ENCODE data around the gene IL2RA.

The IL2RA gene

GRCh38 chr10:6071181-6072175 is 9.3 kb upstream of the IL2RA start:
- Histone ChIP-seq H3K4me1 (ENCODE audit: insufficient read depth, low read length, severe bottlenecking) (peaks cover 85% of the 10 kb centered on the region), H3K9me2 (ENCODE audit: low read depth, low read length) (no peaks in the 10 kb centered on the region), H3K27me3 (ENCODE audit: insufficient read depth, low read length) (no peaks in the 10 kb centered on the region), H4K20me1 (ENCODE audit: insufficient read depth, low read length) (no peaks in the 10 kb centered on the region), H3K9ac (ENCODE audit: low read length) (peak overlapping the region; percentile 67), H3K4me2 (ENCODE audit: low read length) (peak overlapping the region; percentile 56), H2AFZ (ENCODE audit: low read length) (no peak overlapping the region), H3K9me3 (ENCODE audit: low read length) (no peaks in the 10 kb centered on the region), H3K27ac (ENCODE audit: low read depth, low read length, poor library complexity, severe bottlenecking) (peak overlapping the region; percentile 100), H3K36me3 (ENCODE audit: insufficient read depth, low read length) (no peaks in the 10 kb centered on the region), H3F3A (ENCODE audit: insufficient read depth, low read length) (no peaks in the 10 kb centered on the region), H3K79me2 (ENCODE audit: insufficient read depth, low read length) (no peaks in the 10 kb centered on the region), H3K4me3 (ENCODE audit: low read depth, low read length, poor library complexity, severe bottlenecking) (peak overlapping the region; percentile 45)
- TF ChIP-seq CTCF (IDR thresholded peaks at IDR 0.05; ENCODE audit: low read length) (peak; percentile 8; the same call in 1 of the 2 replicates), EZH2 (IDR thresholded peaks at IDR 0.05; ENCODE audit: borderline replicate concordance, low read length) (no peak)

- H4K20me1 ChIP-seq (ENCODE audit: insufficient read depth, low read length): no peaks in the 10 kb centered on the region
- no peak overlapping the region for H2AFZ ChIP-seq (ENCODE audit: low read length)
- H3K4me2 ChIP-seq (ENCODE audit: low read length): peak overlapping the region; percentile 56; the same call in 1 of the 2 replicates
- H3K27ac ChIP-seq (ENCODE audit: low read depth, low read length, poor library complexity, severe bottlenecking): peak overlapping the region; percentile 100
- no peaks in the 10 kb centered on the region for H3F3A ChIP-seq (ENCODE audit: insufficient read depth, low read length)
- no peaks in the 10 kb centered on the region for H3K79me2 ChIP-seq (ENCODE audit: insufficient read depth, low read length)
- no peaks in the 10 kb centered on the region for H3K36me3 ChIP-seq (ENCODE audit: insufficient read depth, low read length)
- TF ChIP-seq CTCF (IDR thresholded peaks at IDR 0.05; ENCODE audit: low read length) (no peak), EZH2 (IDR thresholded peaks at IDR 0.05; ENCODE audit: borderline replicate concordance, low read length) (no peak)
- H3K4me3 ChIP-seq (ENCODE audit: low read depth, low read length, poor library complexity, severe bottlenecking): no peak overlapping the region
- H3K27me3 ChIP-seq (ENCODE audit: insufficient read depth, low read length): no peaks in the 10 kb centered on the region
- no peaks in the 10 kb centered on the region for H3K9me3 ChIP-seq (ENCODE audit: low read length)
- H3K9ac ChIP-seq (ENCODE audit: low read length): peak overlapping the region; percentile 67; the same call in 1 of the 2 replicates
- peaks cover 93% of the 10 kb centered on the region for H3K4me1 ChIP-seq (ENCODE audit: insufficient read depth, low read length, severe bottlenecking)
- H3K9me2 ChIP-seq (ENCODE audit: low read depth, low read length): no peaks in the 10 kb centered on the region
Measured at GRCh38 chr10:6070660-6071059, 8.5 kb upstream of the IL2RA start.

GRCh38 chr10:6069081-6069931 is 7.1 kb upstream of the IL2RA start:
- H3K36me3 ChIP-seq (ENCODE audit: insufficient read depth, low read length): no peaks in the 10 kb centered on the region
- H4K20me1 ChIP-seq (ENCODE audit: insufficient read depth, low read length): no peaks in the 10 kb centered on the region
- peak overlapping the region; percentile 76 for H3K4me2 ChIP-seq (ENCODE audit: low read length)
- H2AFZ ChIP-seq (ENCODE audit: low read length): no peak overlapping the region
- H3K4me3 ChIP-seq (ENCODE audit: low read depth, low read length, poor library complexity, severe bottlenecking): peak overlapping the region; percentile 51
- H3K27me3 ChIP-seq (ENCODE audit: insufficient read depth, low read length): no peaks in the 10 kb centered on the region
- H3K27ac ChIP-seq (ENCODE audit: low read depth, low read length, poor library complexity, severe bottlenecking): peak overlapping the region; percentile 100
- no peaks in the 10 kb centered on the region for H3K9me3 ChIP-seq (ENCODE audit: low read length)
- H3F3A ChIP-seq (ENCODE audit: insufficient read depth, low read length): no peaks in the 10 kb centered on the region
- H3K79me2 ChIP-seq (ENCODE audit: insufficient read depth, low read length): no peaks in the 10 kb centered on the region
- H3K9ac ChIP-seq (ENCODE audit: low read length): peak overlapping the region; percentile 83
- TF ChIP-seq EZH2 (IDR thresholded peaks at IDR 0.05; ENCODE audit: borderline replicate concordance, low read length) (no peak), CTCF (IDR thresholded peaks at IDR 0.05; ENCODE audit: low read length) (no peak)
- peaks cover 88% of the 10 kb centered on the region for H3K4me1 ChIP-seq (ENCODE audit: insufficient read depth, low read length, severe bottlenecking)
- no peaks in the 10 kb centered on the region for H3K9me2 ChIP-seq (ENCODE audit: low read depth, low read length)
